ENCODE results near the gene ATXN7L2.
A peak's percentile ranks its signal among the peaks of the same experiment; 100 is the strongest.
"Not testable (repeated sequence)": the region's sequence is repeated elsewhere in the genome, so short reads cannot be mapped to it uniquely, and the experiment has no call there.

Gene ATXN7L2

GRCh38 chr1:109483672-109484518 lies at the start of gene ATXN7L2:
Gene ATXN7L2, plus strand, starts transcription at chr1:109483905. Its CDS starts 49 bp downstream, at chr1:109483954.
- no peak for TF ChIP-seq CTCF (IDR thresholded peaks at IDR 0.05; ENCODE audit: low read depth, low read length, missing control alignments)
- H3K4me3 ChIP-seq (ENCODE audit: low read depth, low read length): peak within 1 kb of the TSS; percentile 72
- peak; percentile 69 for DNase-seq (ENCODE audit: low read depth)

GRCh38 chr1:109434484-109434883 lies 49.2 kb upstream of the ATXN7L2 start:
- no peak for TF ChIP-seq CTCF (IDR thresholded peaks at IDR 0.05; ENCODE audit: low read depth, low read length, missing control alignments)

GRCh38 chr1:109438798-109439297 lies 44.9 kb upstream of the ATXN7L2 start:
- no peak for DNase-seq (ENCODE audit: low read depth)
- no peak for TF ChIP-seq CTCF (IDR thresholded peaks at IDR 0.05; ENCODE audit: low read depth, low read length, missing control alignments)

More at GRCh38 chr1:109434484-109434883, 49.2 kb upstream of the ATXN7L2 start:
- DNase-seq (ENCODE audit: low read depth): no peak
- no peak overlapping the region for H3K4me3 ChIP-seq (ENCODE audit: low read depth, low read length)

GRCh38 chr1:109441069-109441468 lies 42.6 kb upstream of the ATXN7L2 start:
- H3K4me3 ChIP-seq (ENCODE audit: low read depth, low read length): no peak overlapping the region
- DNase-seq (ENCODE audit: low read depth): no peak
- TF ChIP-seq CTCF (IDR thresholded peaks at IDR 0.05; ENCODE audit: low read depth, low read length, missing control alignments): no peak

More at GRCh38 chr1:109438798-109439297, 44.9 kb upstream of the ATXN7L2 start:
- no peak overlapping the region for H3K4me3 ChIP-seq (ENCODE audit: low read depth, low read length)

GRCh38 chr1:109443476-109443875 lies 40.2 kb upstream of the ATXN7L2 start:
- no peak for TF ChIP-seq CTCF (IDR thresholded peaks at IDR 0.05; ENCODE audit: low read depth, low read length, missing control alignments)
- no peak for DNase-seq (ENCODE audit: low read depth)
- H3K4me3 ChIP-seq (ENCODE audit: low read depth, low read length): no peak overlapping the region

- TF ChIP-seq CTCF (IDR thresholded peaks at IDR 0.05; ENCODE audit: low read depth, low read length, missing control alignments): no peak
- no peak overlapping the region for H3K4me3 ChIP-seq (ENCODE audit: low read depth, low read length)
- no peak for DNase-seq (ENCODE audit: low read depth)
Measured at GRCh38 chr1:109444346-109444745, 39.4 kb upstream of the ATXN7L2 start.

GRCh38 chr1:109445949-109446695 lies 37.6 kb upstream of the ATXN7L2 start:
- H3K4me3 ChIP-seq (ENCODE audit: low read depth, low read length); DNase-seq (ENCODE audit: low read depth): not testable (repeated sequence)

Data from GM12864 (cell line).